Measurements from ENCODE around the gene FGD1. TPM values are rescaled to one million over a fixed set of nuclear protein-coding genes. Genes with fewer than 3 reads are reported as not detected.

The FGD1 gene
- total and polyA plus RNA-seq, 4 experiments from 2014 or later: 0.11 to 1.2 (median 0.80) TPM; not detected in 1

Other genes with a start within 250 kb of the FGD1 start
- under 1 TPM; 0.64 to 0.81 TPM for gene WNK3, start 138.2 kb downstream of the FGD1 start, total RNA-seq
- gene WNK3, start 138.2 kb downstream of the FGD1 start, polyA plus RNA-seq: under 1 TPM; 0.13 to 0.79 TPM
- gene TSR2, start 55.8 kb downstream of the FGD1 start, total RNA-seq: 10 to 100 TPM; 39.2 to 42.1 TPM
- 10 to 100 TPM; 65.8 to 78.1 TPM for gene TSR2, start 55.8 kb downstream of the FGD1 start, polyA plus RNA-seq
- 10 to 100 TPM; 41.7 to 45.1 TPM for gene GNL3L, start 34.0 kb upstream of the FGD1 start, total RNA-seq
- 10 to 100 TPM; 22.8 to 34.7 TPM for gene GNL3L, start 34.0 kb upstream of the FGD1 start, polyA plus RNA-seq

Data from CD4-positive, alpha-beta memory T cell (primary cell).